Right ventricle myocardium superior (tissue), 1 donor: ENCODE data around the gene MGAT5. TPM values are rescaled to one million over a fixed set of nuclear protein-coding genes. Genes with fewer than 3 reads are reported as not detected.

Experiments used
- ATAC-seq: fragments of 200-7000 bp; cut with Tn5 transposase; one replicate; pipeline ENCODE4 v1.9.1; 2020; ENCODE audit warnings: mild to moderate bottlenecking; ENCODE audit not compliant: poor library complexity
- DNase-seq: peaks from one replicate; pipeline ENCODE4 v3.0.0-alpha.2; 2020
- intact Hi-C: fragments of 100-400 bp; cut with DNase I; formaldehyde crosslinking; loops from one replicate; pipeline ENCODE4 v1.11.2; 2022
- total RNA-seq: library from RNA; stranded (reverse); fragmentation: NEBNext Ultra II Directional; extraction: Animal tissue kit (Norgen Biotek cat#: 25700); gene quantifications from one replicate; pipeline ENCODE4 v1.2.1, GENCODE V29; 2021
- donor health status: DM: no; HTN: yes; CAD: no; lungs with severe emphysema.

MGAT5 gene
- total RNA-seq, 1 donor from 2014 or later, result 82.8 TPM

DNA sequence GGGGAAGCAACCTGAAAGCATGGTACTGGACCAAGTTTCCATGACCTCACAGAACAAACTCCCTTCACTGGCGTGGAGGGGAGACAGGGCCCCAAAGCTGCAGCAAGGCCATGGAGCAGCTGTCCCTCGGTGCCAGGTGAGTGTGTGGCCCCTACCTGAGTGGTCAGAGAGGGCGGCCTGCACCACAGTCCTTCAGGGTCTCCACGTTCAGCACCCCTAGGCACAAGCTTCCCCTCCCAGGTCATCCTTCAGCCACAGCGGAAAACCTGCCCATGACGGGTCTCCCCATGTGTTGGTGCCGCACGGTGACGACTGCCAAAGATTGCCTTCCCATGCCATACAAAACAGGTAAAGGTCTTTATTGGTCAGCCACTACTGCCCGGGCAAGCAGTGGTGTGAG, 201.6 kb downstream of the MGAT5 start:
- intact Hi-C loops, result no loop called here
- DNase-seq (no peak), ATAC-seq (no peak)

- DNase-seq (no peak), ATAC-seq (no peak)
- intact Hi-C loops, result no loop called here
These were observed 203.5 kb downstream of the MGAT5 start for GRCh38 chr2:134457353-134457752.

- DNase-seq (no peak), ATAC-seq (no peak)
- intact Hi-C loops, result no loop called here
These were observed 204.0 kb downstream of the MGAT5 start for GRCh38 chr2:134457765-134458472.

DNA sequence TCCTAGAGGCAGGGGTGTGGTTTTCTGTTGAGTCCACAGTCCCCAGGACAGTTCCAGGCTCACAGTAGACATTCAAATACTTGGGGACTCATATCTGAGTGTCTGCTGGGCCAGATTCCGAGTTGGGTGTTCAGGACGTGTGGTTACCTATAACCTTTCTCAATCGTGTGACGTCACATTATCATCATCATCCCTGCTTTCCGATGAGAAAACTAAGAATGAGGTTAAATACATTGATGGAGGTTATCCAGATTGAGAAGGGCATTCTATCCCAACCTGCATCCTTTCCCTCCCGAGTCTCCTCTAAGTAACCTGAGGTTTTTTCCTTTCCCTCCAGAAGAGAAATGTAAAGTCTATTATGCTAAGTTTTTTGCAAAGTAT, 204.6 kb downstream of the MGAT5 start:
- no peak for ATAC-seq
- intact Hi-C loops, result no loop called here
- no peak for DNase-seq

GRCh38 chr2:134458950-134459349, 205.1 kb downstream of the MGAT5 start:
- DNase-seq (no peak), ATAC-seq (no peak)
- intact Hi-C loops, result no loop called here

DNA sequence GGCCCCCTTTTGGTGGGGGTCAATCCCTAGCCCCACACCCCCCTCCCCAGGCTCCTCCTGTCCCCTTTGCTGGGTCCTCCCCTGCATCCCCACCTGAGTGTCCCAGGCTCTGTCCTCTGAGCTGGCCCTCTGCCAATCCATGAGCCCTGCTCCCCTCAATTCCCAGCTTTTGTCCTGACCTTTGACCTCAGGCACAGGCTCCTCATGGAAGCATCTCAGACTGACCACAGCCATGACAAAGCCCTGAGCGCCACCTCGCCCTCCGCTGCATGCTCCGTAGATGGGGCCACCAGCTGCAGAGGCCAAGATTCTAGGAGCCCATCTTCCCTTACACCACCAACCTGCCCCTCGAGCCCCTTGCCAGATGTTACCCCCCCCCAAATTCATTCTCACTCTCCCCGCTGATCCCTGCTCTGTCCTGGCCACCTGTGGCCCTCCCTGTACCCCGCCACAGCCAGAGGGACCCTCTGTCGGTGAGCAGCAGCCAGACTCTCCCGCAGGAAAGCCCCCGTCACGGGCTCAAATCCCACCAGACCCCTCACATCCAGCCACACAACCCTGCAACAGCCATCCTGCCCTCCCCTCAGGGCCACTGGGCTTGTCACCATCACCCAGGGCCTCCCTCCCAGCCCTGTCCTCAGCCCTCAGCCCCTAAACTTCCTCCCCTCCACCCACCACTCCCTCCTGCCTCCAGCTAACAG, 206.0 kb downstream of the MGAT5 start:
- DNase-seq (no peak), ATAC-seq (no peak)
- intact Hi-C loops, result loop anchor here (5.0 to 10.0 kb wide), 2 partner anchors 305 to 437 kb away; no protein-coding TSS in a partner anchor

DNA sequence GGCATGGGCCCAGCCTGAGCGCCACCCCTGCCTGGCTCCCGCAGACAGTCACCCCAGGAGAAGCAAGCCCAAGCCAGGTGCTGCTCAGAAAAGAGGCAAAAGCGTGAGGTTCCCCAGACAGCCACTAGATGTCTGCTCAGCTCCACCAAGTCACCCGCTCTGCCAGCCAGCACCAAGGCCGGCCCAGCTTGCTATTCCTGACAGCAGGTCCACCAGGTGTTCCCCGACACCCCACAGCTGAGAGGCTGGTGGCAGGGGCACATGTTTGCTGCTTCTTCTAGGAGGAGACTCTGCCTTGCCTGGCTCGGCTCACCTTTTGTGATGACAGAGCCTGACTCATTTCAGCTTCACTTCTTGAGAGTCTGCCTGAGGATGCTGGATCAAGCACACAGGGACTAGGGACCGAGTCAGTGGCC, 206.7 kb downstream of the MGAT5 start:
- DNase-seq (peak; percentile 66), ATAC-seq (peak; percentile 92)
- intact Hi-C loops, result loop anchor here (5.0 to 10.0 kb wide), 2 partner anchors 304 to 437 kb away; no protein-coding TSS in a partner anchor

- DNase-seq (no peak), ATAC-seq (no peak)
- intact Hi-C loops, result loop anchor here (5.0 to 10.0 kb wide), 2 partner anchors 303 to 436 kb away; no protein-coding TSS in a partner anchor
These were observed 207.6 kb downstream of the MGAT5 start for GRCh38 chr2:134461511-134461910.

- DNase-seq (no peak), ATAC-seq (no peak)
- intact Hi-C loops, result loop anchor here (5.0 to 10.0 kb wide), 2 partner anchors 303 to 435 kb away; no protein-coding TSS in a partner anchor
These were observed 208.4 kb downstream of the MGAT5 start for GRCh38 chr2:134462275-134462674.

GRCh38 chr2:134462791-134463698, 209.2 kb downstream of the MGAT5 start:
- DNase-seq (no peak), ATAC-seq (no peak)
- intact Hi-C loops, result loop anchor here (5.0 to 10.0 kb wide), 2 partner anchors 302 to 434 kb away; no protein-coding TSS in a partner anchor

DNA sequence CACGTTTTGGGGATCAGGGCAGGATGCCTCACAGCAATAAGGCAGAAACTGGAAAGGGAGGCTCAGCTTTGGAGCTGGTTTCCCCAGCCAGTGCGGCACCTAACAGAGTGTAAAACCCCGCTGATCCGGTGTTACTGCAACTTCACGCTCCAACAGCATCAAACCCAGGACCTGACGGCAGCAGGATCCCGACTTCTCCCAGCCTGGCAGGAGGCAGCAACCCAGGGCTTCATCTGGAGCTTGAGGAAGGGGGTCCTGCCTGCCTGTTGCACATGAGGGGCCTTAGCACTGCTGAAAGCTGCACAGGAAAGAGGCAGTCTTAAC, 209.8 kb downstream of the MGAT5 start:
- DNase-seq, result no peak
- intact Hi-C loops, result loop anchor here (5.0 to 10.0 kb wide), 2 partner anchors 301 to 434 kb away; no protein-coding TSS in a partner anchor
- ATAC-seq, result no peak

GRCh38 chr2:134465228-134466105, 211.6 kb downstream of the MGAT5 start:
- DNase-seq (no peak), ATAC-seq (no peak)
- intact Hi-C loops, result loop anchor here (10.0 kb wide), 1 partner anchor 299 kb away; no protein-coding TSS in a partner anchor

GRCh38 chr2:134466141-134466540, 212.3 kb downstream of the MGAT5 start:
- intact Hi-C loops, result loop anchor here (10.0 kb wide), 1 partner anchor 299 kb away; no protein-coding TSS in a partner anchor
- no peak for ATAC-seq
- DNase-seq, result no peak

DNA sequence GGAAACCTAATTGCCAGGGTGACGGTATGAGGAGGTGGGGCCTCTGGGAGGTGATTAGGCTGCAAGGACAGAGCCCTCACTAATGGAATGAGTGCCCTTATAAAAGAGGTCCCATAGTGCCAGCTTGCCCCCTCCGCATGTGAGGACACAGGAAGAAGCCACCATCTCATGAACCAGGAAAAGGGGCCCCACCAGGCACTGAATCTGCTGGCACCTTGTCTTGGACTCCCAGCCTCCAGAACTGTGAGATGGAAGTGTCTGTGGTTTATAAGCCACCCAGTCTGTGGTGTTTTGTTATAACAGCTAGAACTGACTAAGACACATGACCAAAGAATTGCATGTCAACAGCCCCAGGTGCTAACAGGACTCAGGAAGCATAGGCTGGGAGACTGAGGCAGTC, 214.3 kb downstream of the MGAT5 start:
- ATAC-seq (no peak), DNase-seq (no peak)
- intact Hi-C loops, result loop anchor here (10.0 kb wide), 1 partner anchor 297 kb away; no protein-coding TSS in a partner anchor

DNA sequence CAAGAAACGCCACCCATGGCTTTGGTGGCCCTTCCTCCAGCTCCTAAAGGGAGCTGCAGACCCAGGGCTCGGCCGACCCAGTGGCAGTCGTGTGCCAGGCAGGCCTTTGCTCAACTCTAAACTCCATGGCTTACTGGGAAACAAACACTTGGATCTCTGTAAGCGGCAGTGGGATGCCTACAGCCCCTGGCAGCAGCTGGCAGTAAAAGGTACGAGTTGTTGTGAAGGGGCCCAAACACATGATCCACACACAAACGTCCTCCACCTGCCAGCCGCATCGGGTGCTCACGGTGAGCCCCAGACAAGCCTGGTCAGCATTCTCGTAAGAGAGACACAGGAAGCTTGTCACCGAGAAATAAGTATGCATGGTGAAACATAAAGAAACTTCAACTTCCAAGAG, 214.9 kb downstream of the MGAT5 start:
- intact Hi-C loops, result loop anchor here (10.0 kb wide), 1 partner anchor 296 kb away; no protein-coding TSS in a partner anchor
- DNase-seq (no peak), ATAC-seq (no peak)

GRCh38 chr2:134469516-134470115, 215.7 kb downstream of the MGAT5 start:
- intact Hi-C loops, result loop anchor here (10.0 kb wide), 1 partner anchor 295 kb away; no protein-coding TSS in a partner anchor
- DNase-seq (no peak), ATAC-seq (no peak)

DNA sequence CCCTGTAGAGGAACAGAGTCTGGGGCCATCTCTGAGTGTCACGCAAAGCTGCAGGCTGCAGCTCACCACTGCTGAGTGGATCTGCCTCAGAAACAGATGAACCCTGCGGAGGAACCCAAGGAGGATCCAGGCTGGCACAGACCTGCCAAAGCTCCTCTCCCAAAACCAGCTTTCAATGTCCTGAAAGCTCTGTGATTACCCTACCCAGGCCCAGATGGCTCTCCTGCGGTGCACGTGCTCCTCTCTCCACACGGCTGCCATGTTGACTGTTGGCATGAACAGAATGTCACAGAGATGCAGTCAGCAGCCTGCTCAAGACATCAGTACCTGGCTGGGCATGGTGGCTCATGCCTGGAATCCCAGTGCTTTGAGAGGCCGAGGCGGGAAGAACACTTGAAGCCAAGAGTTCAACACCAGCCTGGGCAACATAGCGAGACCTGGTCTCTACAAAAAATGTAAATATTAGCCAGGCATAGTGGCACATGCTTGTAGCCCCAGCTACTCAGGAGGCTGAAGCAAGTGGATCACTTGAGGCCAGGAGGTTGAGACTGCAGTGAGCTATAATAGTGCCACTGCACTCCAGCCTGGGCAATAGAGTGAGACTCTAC, 216.8 kb downstream of the MGAT5 start:
- ATAC-seq (no peak), DNase-seq (no peak)
- intact Hi-C loops, result no loop called here
